GM03348 (cell line): ENCODE measurements around the gene PDHA2.
"Not testable (repeated sequence)": the region's sequence is repeated elsewhere in the genome, so short reads cannot be mapped to it uniquely, and the experiment has no call there.

Source experiments
- DNase-seq: peaks from one replicate; pipeline ENCODE4 v3.0.0; 2012; ENCODE audit warnings: low spot score

PDHA2 gene

DNA sequence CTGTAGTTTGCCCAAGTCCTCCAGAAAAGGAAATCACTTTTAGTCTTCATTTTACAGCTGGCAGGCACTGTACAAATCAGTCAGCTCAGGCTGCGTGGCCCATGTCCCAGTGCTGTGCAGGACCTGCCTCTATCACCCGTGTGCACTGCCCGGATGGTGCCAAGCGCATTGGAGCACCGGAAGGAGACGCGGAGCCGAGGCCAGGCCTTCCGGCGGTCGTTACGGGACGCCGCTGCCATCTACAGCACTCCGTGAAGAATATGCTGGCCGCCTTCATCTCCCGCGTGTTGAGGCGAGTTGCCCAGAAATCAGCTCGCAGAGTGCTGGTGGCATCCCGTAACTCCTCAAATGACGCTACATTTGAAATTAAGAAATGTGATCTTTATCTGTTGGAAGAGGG, at the start of gene PDHA2:
TSS of gene PDHA2 (plus strand) at position 203 of the 400 bp plus-strand sequence. CDS start at position 261, 58 bp downstream.
- DNase-seq = no peak

DNA sequence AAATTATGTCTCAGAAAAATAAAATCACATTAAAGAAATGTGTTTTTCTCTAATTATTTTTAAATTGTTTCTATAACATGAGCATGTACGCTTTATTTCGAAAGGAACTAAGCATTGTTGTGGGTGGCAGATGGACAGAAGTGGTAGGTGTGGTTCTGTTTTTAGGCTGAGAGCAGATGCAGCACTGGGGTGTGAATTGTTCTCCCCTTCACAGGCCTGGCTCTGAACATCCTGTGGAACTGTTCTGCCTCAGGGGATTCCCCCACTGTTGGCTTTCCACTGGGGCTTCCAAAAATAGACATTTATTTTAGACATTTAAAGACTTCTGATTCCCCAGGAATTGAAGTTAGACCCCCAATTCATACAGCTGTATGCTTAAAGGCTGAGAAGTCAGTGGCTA, 41.9 kb upstream of the PDHA2 start:
- DNase-seq = no peak

DNA sequence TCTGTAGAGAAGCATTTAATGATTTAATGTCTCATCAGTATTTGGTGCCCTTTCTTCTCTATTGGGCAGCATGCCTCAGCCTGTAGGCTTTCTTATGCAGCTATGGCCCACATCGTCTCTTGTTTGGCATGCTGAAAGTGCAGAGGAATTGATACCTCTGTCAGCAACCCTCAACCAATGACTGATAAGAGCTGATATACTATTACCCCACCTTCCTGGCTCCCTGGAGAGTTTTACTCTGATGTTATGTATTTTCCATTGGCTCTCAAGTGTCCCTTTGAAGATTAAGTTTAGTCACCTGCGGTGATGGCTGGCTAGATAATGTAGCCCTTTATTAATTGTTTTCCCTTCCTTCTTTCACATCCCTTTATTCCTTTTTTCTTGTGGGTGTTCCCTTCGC, 41.2 kb upstream of the PDHA2 start:
- no peak for DNase-seq

DNA sequence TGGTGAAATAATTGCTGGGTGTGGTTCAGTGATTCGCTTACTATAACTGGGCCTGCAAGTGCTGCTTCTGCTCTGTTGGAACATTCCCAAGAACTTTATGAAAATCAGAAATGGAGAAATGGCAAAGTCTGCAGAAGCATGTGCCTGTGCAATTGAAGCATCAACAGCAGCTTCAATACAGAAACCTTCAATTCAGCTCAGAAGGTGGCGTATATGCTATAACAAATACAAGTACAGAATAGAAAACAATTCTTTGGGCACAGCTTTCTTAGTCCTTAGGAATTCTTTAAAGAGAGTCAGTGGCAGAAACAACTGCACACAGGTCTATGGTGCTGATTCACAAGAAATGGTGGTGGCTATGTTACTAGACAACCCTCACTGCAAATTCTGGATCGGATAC, 18.0 kb upstream of the PDHA2 start:
- DNase-seq = no peak

DNA sequence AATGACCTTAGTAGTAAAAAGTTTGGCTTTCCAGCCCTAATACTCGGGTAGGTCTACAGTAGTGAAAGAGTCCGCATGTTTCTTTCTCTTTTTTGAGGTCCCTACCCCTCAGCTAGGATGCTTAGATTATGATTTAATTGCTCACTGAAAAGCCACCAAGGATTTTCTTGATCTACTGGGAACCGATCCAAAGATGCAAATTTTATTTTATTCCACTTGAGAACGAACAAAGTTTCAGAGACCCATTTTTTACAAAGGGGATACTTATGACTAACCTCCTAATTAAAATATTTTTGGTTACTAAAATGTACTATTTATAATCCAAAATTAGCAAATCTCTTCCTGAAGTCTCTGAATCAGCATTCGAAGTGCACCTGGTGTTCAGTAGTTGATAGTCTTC, 14.3 kb upstream of the PDHA2 start:
- no peak for DNase-seq

DNA sequence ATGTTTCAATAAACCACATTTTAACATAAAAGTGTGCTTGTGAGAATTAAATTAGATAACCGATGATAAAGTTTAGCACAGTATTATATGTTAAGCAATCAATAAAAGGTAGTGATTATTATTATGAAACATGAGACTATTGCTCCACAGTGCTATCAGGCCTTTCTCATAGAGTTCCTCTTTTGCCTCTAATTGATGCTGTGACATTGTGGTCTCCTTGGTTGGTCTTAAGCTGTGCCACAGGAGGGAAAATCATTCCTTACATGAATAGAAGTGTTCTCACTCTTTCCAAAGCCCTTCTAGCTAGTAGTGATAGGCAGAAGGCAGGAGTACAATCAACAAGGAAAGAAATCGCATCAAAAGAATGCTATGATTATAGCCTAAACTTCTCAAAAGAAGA, 9.2 kb upstream of the PDHA2 start:
- no peak for DNase-seq

DNA sequence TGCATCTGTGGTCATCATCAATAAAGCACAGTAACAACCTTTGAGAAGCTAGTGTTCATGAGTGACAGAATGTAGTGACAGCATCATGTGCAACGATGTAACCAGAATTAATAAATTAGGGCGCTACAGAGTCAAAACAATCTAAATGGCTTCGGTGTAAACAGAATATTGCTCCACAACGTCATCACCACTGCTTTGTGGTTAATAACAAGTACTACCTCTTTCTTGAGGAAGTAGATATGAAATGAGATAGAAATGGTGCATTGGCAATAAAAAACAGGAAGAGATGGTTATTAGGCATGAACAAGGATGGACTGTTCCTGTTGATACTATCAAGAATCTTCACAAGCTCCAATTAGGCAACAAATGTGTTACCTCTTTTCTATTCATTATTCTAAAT, 8.7 kb upstream of the PDHA2 start:
- DNase-seq = no peak

DNA sequence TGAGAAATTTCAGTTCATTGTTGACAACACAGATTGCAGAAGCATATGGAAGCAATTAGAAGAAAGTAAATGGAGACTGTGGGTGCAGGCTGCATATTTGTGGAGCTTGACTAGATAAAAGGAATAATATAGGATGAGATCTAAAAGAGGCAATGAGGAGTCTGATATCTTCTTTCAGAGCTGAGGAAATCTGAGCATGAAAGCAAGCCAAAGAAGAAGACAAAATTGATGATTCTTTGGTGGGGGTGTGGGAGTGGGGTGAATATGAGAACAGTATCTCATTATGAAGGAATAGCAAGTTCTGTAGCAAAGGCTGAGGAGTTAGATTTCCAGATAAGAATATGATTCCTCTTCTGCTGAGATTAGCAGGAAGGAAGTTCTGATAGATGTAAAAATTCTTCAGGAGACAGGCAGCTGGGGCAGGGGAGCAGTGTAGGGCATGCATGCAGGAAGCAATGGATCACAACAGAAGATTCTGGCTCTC, 6.1 kb upstream of the PDHA2 start:
- DNase-seq = no peak

DNA sequence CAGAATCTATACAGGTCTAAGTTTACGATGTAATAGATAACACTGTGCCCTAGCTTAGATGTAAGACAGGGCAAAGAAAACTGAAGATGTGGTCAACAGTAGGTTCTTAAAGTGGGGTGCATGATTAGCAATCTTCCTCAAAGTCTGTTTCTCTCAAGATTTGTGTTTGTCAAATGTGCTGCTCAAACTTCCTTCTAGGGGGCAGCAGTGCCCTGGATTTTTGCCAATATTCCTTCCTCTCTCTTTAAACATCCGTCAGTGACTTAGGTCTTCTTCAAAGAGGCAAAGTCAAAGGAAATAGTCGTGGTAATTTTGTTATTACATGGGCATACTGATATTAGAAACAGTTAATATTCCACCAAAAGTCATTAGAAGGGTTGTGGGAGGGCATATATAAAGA, 4.2 kb upstream of the PDHA2 start:
- no peak for DNase-seq

DNA sequence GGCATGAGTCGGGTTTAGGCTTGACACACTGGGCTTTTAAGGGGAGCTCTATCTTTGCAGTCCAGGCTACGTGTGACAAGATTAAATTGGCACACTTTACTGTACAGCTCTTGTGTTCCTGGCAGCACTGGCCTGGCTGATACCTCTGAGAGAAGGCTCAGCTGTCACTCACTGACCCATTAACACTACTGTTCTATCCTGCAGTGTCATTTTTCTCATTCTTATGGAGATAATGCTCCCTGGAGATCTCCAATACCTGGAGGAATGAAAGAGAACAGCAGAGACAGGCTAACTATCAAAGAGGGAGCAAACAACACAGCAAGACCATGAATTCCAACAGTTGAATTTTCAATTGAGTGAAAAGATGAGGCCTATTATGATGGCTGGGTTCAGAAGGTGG, 1.7 kb upstream of the PDHA2 start:
- no peak for DNase-seq

DNA sequence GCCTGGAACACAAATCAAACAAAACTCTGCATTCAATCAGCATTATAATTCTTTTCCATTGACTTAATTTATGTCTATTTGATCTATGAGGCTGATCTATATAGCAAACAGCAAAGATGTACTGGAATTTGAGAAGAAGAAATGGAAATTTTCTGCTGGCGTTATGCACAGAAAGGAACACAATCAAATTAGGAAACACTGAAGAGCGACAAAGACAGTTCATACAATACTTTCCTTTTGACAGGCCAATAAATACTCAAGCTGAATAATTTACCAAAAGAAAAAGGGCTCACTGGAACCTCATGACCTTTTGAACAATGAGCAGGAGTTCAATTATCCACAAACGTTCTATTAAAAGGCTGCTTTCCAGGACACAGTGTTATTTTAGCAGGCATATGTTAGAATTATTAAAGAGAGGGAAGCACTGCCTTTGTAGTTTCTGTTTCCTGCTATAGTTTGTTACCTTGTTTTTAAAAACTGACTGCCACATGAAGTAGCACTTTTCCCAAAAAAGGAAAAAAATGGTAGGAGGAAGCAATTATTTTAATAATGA, 8.1 kb downstream of the PDHA2 start:
- no peak for DNase-seq

DNA sequence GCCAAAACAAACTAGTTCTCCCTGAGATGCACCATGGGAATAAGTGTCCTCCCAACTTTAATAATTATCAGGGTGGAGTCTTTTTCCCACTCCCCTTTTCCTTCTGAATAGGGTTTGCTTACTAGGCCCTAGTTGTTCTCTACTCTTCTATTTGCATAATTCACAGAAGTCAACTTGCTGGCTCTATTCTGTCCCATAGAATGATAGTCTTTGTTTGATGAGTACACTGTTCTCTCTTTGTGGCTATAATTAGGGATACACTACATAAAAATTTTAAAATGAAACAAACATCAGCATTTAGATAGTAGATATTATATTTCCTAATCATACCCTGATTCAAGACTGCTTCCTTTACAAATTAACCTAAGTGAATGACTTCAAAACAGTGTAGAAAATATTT, 10.3 kb downstream of the PDHA2 start:
- DNase-seq = no peak

DNA sequence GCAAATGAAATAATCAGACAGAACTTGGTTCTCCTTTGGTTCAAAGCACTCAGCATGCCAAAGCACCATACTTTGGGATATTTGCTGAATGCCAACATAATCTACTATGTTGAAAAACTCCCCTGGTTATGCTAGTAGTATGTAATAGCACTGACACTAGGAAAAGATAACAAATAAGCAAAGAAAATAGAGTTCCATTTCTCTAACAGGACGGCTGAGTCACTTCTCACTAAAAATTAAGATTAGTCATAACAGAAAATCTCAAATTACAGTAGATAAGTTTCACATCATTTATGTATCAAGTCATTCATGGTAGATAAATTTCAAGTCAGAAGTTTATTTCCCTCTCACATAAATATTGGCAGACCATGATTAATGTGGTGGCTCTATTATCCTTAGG, 17.9 kb downstream of the PDHA2 start:
- no peak for DNase-seq

DNA sequence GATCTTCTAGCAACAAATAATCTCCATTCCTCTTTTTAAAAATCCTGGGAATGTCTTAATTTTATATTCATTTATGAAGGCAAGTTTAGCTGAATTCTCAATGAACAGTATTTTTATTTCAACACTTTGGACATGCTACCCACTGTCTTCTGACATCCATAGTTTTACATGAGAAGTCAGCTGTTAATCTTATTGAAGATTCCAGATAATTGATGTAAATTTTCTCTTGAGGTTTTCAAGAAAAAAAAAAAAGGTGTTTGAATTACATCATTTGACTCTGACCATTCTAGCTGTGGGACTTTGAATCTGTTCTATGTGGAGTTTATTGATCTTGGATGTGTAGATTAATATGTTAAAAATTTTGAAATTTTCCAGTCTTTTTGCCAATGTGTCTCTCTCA, 28.0 kb downstream of the PDHA2 start:
- no peak for DNase-seq

DNA sequence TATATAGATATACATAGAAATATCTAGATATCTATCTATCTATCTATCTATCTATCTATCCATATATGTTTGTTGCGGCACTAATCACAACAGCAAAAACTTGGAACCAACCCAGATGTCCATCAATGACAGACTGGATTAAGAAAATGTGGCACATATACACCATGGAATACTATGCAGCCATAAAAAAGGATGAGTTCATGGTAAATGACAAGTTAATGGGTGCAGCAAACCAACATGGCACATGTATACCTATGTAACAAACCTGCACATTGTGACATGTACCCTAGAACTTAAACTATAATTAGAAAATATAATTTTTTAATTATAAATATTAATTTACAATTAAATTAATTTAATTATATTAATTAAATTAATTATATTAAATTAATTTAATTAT, 29.5 kb downstream of the PDHA2 start:
- not testable (repeated sequence) for DNase-seq

DNA sequence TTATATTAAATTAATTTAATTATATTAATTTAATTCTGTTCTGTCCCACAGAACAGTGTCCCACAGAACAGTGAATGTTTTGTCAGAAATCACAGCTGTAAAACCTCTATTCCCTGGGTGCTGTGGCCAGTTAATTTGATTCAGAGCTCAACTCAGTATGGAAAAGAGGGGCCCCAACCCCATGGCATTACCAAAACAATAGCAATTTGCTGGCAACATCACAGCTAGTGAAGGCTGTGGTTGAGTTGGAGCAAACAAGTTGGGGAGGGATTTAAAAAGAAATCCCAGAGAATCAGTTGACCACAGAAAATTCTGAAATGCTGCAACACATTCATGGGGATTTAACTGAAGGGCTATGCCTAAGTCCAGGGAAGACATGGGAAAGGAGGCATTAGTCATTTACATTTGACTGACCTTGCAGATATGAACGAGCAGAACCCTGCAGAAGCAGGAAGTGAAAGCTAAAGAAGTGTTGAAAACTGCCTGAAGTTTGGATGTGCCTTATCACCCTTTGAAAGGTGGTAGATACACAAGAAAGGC, 30.1 kb downstream of the PDHA2 start:
- DNase-seq = no peak

DNA sequence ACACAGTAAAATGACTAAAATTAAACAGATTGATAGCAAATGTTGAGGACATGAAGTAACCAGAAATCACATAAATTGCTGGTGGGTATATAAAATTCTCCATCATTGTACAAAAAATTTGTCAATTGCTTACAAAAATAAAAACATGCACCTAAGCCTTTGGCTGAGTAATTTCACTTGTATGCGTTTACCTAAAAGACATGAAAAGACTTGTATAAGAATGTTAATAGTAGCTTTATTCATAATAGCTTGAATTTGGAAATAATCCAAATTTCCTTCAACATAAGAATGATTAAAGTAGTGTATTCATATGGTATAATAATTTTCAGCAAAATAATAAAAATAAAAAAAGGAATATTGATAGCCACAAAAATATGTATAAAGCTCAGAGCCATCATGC, 37.7 kb downstream of the PDHA2 start:
- DNase-seq = no peak

DNA sequence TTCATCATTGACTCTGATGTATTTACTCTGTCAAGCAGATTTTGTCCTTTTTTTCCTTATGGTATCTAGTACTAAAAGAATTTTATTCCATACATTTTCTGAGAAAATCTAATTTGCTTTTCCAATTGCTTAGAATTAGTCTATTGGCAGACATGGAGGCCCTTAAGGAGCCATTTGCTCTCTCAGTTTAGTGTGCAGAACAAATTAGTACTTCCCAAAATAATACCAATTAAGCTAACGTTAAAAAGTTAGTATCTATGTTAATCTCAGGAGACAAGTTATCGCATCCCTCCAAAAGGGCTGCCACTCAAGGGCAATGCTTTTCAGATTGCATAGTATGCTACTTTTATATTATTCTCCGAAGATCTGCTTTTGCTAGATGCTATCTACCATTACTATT, 47.7 kb downstream of the PDHA2 start:
- no peak for DNase-seq

DNA sequence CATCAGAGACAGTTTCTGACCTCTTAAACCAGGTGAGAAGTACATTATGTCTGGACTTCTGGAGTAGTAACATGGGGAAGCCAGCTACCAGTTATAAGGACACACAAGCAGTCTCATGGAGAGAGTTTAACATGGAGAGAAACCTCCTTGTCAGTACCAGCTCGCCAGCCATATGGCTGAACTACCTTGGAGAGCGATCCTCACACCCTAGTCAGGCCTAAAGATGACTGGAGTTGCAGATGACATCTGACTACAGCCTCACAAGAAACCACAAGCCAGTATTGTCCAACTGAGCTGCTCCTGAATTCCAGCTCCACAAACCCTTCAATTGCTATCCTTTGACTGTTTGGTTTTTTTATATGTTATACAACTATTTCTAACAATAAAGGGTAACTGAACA, 49.8 kb downstream of the PDHA2 start:
- no peak for DNase-seq
